OCI-LY1 (cell line): Measurements from ENCODE around the gene CNOT2.

Experiments used
- H2AFZ ChIP-seq: fragments of 200-600 bp; sonication (generic), shearing (Covaris generic); 2 replicates; pipeline ENCODE4 v1.6.0; 2014; ENCODE audit warnings: antibody characterized with exemption, mild to moderate bottlenecking, low read length
- H3F3A ChIP-seq: fragments of 200-600 bp; sonication (generic), shearing (Covaris generic); 2 replicates; pipeline ENCODE4 v1.6.0; 2014; ENCODE audit warnings: mild to moderate bottlenecking, antibody characterized with exemption, low read length, moderate library complexity; ENCODE audit not compliant: insufficient read depth
- H3K27ac ChIP-seq: fragments of 200-600 bp; sonication (generic); 2 replicates; pipeline ENCODE4 v1.5.1; 2014; ENCODE audit warnings: low read length, mixed run types, mild to moderate bottlenecking, low read depth; ENCODE audit not compliant: poor library complexity, severe bottlenecking
- H3K27me3 ChIP-seq: fragments of 200-600 bp; sonication (generic); 2 replicates; pipeline ENCODE4 v1.6.0; 2014; ENCODE audit warnings: antibody characterized with exemption, mild to moderate bottlenecking, low read length, moderate library complexity; ENCODE audit not compliant: insufficient read depth
- H3K36me3 ChIP-seq: fragments of 200-600 bp; sonication (generic); 2 replicates; pipeline ENCODE4 v1.6.1; 2014; ENCODE audit warnings: mild to moderate bottlenecking, antibody characterized with exemption, low read length, moderate library complexity, mixed read lengths; ENCODE audit not compliant: insufficient read depth
- H3K4me1 ChIP-seq: fragments of 200-600 bp; sonication (generic); 2 replicates; pipeline ENCODE4 v1.5.1; 2014; ENCODE audit warnings: mild to moderate bottlenecking, low read length, moderate library complexity; ENCODE audit not compliant: insufficient read depth, severe bottlenecking
- H3K4me2 ChIP-seq: fragments of 200-600 bp; sonication (generic), shearing (Covaris generic); 2 replicates; pipeline ENCODE4 v1.6.1; 2014; ENCODE audit warnings: low read length
- H3K4me3 ChIP-seq: fragments of 200-600 bp; sonication (generic); 2 replicates; pipeline ENCODE4 v1.5.1; 2014; ENCODE audit warnings: low read length, low read depth, mild to moderate bottlenecking, mixed read lengths; ENCODE audit not compliant: poor library complexity, severe bottlenecking
- H3K79me2 ChIP-seq: fragments of 200-600 bp; shearing (Covaris generic); 2 replicates; pipeline ENCODE4 v1.6.1; 2016; ENCODE audit warnings: mixed run types, low read length, mixed read lengths; ENCODE audit not compliant: insufficient read depth
- H3K9ac ChIP-seq: fragments of 200-600 bp; sonication (generic), shearing (Covaris generic); 2 replicates; pipeline ENCODE4 v1.6.1; 2014; ENCODE audit warnings: mild to moderate bottlenecking, low read length, mixed read lengths
- H3K9me2 ChIP-seq: fragments of 200-600 bp; sonication (generic), shearing (Covaris generic); 2 replicates; pipeline ENCODE4 v1.6.1; 2014; ENCODE audit warnings: low read depth, mild to moderate bottlenecking, low read length, mixed read lengths
- H3K9me3 ChIP-seq: fragments of 200-600 bp; shearing (Covaris generic); 2 replicates; pipeline ENCODE4 v1.6.1; 2014; ENCODE audit warnings: low read length, mixed read lengths
- H4K20me1 ChIP-seq: fragments of 200-600 bp; sonication (generic), shearing (Covaris generic); 2 replicates; pipeline ENCODE4 v1.6.0; 2016; ENCODE audit warnings: mild to moderate bottlenecking, low read length; ENCODE audit not compliant: insufficient read depth
- CTCF ChIP-seq: fragments of 200-600 bp; sonication (generic), shearing (Covaris generic); IDR thresholded peaks from 2 replicates; pipeline ENCODE4 v1.5.1; 2017; ENCODE audit warnings: mild to moderate bottlenecking, antibody characterized with exemption, low read length, moderate library complexity, mixed read lengths
- EZH2 ChIP-seq: fragments of 200-600 bp; sonication (generic), shearing (Covaris generic); IDR thresholded peaks from 2 replicates; pipeline ENCODE4 v1.8.0; 2017; ENCODE audit warnings: borderline replicate concordance, mixed run types, mild to moderate bottlenecking, antibody characterized with exemption, low read length, moderate library complexity, mixed read lengths

The CNOT2 gene

GRCh38 chr12:70402597-70402996 is 159.4 kb downstream of the CNOT2 start:
- Histone ChIP-seq H3K9me3 (no peaks in the 10 kb centered on the region), H3K4me1 (no peaks in the 10 kb centered on the region), H3K27me3 (no peaks in the 10 kb centered on the region), H2AFZ (no peak overlapping the region), H4K20me1 (no peaks in the 10 kb centered on the region), H3K36me3 (peaks cover 80% of the 10 kb centered on the region), H3K9ac (no peak overlapping the region), H3K4me3 (no peak overlapping the region), H3F3A (no peaks in the 10 kb centered on the region), H3K4me2 (no peak overlapping the region), H3K79me2 (no peaks in the 10 kb centered on the region), H3K9me2 (no peaks in the 10 kb centered on the region), H3K27ac (no peak overlapping the region)
- TF ChIP-seq CTCF: peak; percentile 29; the same call in 1 of the 2 replicates
- no peak for TF ChIP-seq EZH2

GRCh38 chr12:70403826-70404225 is 160.6 kb downstream of the CNOT2 start:
- H3K9me2 ChIP-seq: no peaks in the 10 kb centered on the region
- no peak overlapping the region for H3K4me2 ChIP-seq
- H3K79me2 ChIP-seq: no peaks in the 10 kb centered on the region
- no peaks in the 10 kb centered on the region for H4K20me1 ChIP-seq
- H3K4me1 ChIP-seq: no peaks in the 10 kb centered on the region
- H3K27me3 ChIP-seq: no peaks in the 10 kb centered on the region
- H3F3A ChIP-seq: no peaks in the 10 kb centered on the region
- H3K27ac ChIP-seq: no peak overlapping the region
- no peak for TF ChIP-seq CTCF
- TF ChIP-seq EZH2: no peak
- H3K4me3 ChIP-seq: no peak overlapping the region
- H2AFZ ChIP-seq: no peak overlapping the region
- peaks cover 82% of the 10 kb centered on the region for H3K36me3 ChIP-seq
- H3K9ac ChIP-seq: no peak overlapping the region
- no peaks in the 10 kb centered on the region for H3K9me3 ChIP-seq
